Colonic mucosa (tissue), 4 donors: ENCODE data around the gene ZNF277. TPM values are rescaled to one million over a fixed set of nuclear protein-coding genes. Genes with fewer than 3 reads are reported as not detected.

Experiments used
- DNase-seq: peaks from one replicate; pipeline ENCODE4 v3.0.0-alpha.2; 2020
- H3K27ac ChIP-seq: fragments of 200-600 bp; one replicate; pipeline ENCODE4 v1.8.0; 2021
- H3K27me3 ChIP-seq: fragments of 200-600 bp; one replicate; pipeline ENCODE4 v1.8.0; 2021
- H3K36me3 ChIP-seq: fragments of 200-600 bp; one replicate; pipeline ENCODE4 v1.8.0; 2021
- H3K4me1 ChIP-seq: fragments of 200-600 bp; one replicate; pipeline ENCODE4 v1.8.0; 2021; ENCODE audit warnings: mild to moderate bottlenecking
- H3K4me3 ChIP-seq: fragments of 200-600 bp; one replicate; pipeline ENCODE4 v1.8.0; 2021
- H3K9ac ChIP-seq, 2 donors: one replicate each; pipeline ENCODE4 v1.7.0; 2013; ENCODE audit warnings: control low read depth in 2 of 2, low read depth in 2 of 2, low read length in 2 of 2
- H3K9me3 ChIP-seq: fragments of 200-600 bp; one replicate; pipeline ENCODE4 v1.8.0; 2021
- intact Hi-C: fragments of 100-400 bp; cut with DNase I; formaldehyde crosslinking; loops from one replicate; pipeline ENCODE4 v1.14.1; 2022
- total RNA-seq, 2 donors: library from RNA; stranded (reverse); fragmentation: NEBNext Ultra II Directional in 1 of 2; extraction: Animal tissue kit (Norgen Biotek cat#: 25700) in 1 of 2; gene quantifications; one replicate each; pipeline ENCODE4 v1.2.1, GENCODE V29; 2021
- TF ChIP-seq, protein P1 (sequence below): fragments of 200-600 bp; IDR thresholded peaks from one replicate; pipeline ENCODE4 v1.8.0; 2022; ENCODE audit warnings: antibody characterized with exemption, mild to moderate bottlenecking
- donor health status: healthy.
- donor health status: DM: no; HTN: no; CAD: no.
- donor health status: DM: no; HTN: no; CAD: no.

The ZNF277 gene, protein sequence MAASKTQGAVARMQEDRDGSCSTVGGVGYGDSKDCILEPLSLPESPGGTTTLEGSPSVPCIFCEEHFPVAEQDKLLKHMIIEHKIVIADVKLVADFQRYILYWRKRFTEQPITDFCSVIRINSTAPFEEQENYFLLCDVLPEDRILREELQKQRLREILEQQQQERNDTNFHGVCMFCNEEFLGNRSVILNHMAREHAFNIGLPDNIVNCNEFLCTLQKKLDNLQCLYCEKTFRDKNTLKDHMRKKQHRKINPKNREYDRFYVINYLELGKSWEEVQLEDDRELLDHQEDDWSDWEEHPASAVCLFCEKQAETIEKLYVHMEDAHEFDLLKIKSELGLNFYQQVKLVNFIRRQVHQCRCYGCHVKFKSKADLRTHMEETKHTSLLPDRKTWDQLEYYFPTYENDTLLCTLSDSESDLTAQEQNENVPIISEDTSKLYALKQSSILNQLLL
- 10 to 100 TPM; 14.1 to 27.4 TPM for total RNA-seq

DNA sequence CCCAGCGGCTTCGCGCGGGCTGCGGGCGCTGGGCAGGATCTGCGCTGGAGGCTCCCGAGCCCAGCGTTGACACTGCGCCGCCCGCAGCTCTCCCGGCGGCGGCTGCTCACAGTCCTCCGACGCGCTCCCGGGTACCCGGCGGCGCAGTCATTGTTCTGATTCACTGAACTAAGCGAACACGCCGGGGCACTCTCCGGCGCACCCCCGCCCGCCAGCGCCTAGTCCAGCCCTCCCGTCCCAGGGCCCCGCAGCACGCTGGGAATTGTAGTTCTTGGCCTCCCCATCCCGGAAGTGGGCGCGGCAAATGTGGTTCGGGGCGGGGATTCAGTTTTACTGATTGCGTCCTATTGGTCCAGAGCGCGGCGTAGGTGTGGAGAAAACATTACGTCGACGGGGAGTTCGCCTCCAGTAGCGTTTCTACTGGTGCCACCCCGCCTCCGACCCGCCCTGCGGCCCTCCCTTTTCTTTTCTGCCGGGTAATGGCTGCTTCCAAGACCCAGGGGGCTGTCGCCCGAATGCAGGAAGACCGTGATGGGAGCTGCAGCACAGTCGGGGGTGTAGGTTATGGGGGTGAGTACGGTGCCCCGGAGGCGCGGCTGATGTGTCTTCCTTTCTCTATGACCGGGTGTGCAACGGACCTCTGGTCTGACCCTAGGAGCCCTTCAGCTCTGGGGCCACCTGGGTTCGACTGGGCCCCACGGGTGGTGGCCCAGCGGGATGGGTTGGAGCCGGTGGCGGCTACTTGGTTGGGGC, at the start of gene ZNF277, which contains the start of gene DOCK4:
ZNF277 (plus strand) TSS at position 458 of the 753 bp plus-strand sequence; CDS start at position 480, 22 bp downstream.
DOCK4 (minus strand) TSS at position 162 of the 753 bp plus-strand sequence. CDS start 261 bp downstream, outside the sequence.
- Histone ChIP-seq H3K9me3 (no peaks in the 10 kb centered on the region), H3K36me3 (no peaks in the 10 kb centered on the region), H3K27me3 (no peaks in the 10 kb centered on the region), H3K27ac (peak within 1 kb of the TSS; percentile 88), H3K4me1 (peaks cover 7% of the 10 kb centered on the region), H3K4me3 (peak within 1 kb of the TSS; percentile 91), H3K9ac (peak within 1 kb of the TSS; percentile 89 to 94)
- TF ChIP-seq, protein P1, sequence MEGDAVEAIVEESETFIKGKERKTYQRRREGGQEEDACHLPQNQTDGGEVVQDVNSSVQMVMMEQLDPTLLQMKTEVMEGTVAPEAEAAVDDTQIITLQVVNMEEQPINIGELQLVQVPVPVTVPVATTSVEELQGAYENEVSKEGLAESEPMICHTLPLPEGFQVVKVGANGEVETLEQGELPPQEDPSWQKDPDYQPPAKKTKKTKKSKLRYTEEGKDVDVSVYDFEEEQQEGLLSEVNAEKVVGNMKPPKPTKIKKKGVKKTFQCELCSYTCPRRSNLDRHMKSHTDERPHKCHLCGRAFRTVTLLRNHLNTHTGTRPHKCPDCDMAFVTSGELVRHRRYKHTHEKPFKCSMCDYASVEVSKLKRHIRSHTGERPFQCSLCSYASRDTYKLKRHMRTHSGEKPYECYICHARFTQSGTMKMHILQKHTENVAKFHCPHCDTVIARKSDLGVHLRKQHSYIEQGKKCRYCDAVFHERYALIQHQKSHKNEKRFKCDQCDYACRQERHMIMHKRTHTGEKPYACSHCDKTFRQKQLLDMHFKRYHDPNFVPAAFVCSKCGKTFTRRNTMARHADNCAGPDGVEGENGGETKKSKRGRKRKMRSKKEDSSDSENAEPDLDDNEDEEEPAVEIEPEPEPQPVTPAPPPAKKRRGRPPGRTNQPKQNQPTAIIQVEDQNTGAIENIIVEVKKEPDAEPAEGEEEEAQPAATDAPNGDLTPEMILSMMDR: no peak
- DNase-seq: peak; percentile 100
- intact Hi-C loops: no loop called here

DNA sequence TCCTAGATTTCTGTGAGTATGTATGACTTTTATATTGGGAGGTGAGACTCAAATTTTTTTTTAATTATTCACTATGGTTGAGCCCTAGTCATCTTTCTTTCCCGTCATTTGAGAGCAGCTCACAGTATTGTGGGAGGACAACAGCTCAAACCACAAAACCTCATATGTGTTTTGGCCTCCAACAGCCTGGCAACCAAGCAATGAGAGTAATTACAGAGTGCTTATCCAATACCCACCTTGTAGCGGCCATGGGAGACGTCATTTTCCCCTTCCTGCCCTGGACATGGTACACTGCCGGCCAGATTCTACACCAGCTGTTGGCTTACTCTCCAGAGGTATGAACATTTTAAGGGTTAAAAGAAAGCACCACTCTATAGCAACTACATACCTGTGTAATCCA, 49.4 kb upstream of the ZNF277 start:
- no peak overlapping the region for H3K27ac ChIP-seq
- H3K9ac ChIP-seq: no peak overlapping the region
- no peaks in the 10 kb centered on the region for H3K27me3 ChIP-seq
- TF ChIP-seq, protein P1: no peak
- no peaks in the 10 kb centered on the region for H3K9me3 ChIP-seq
- H3K36me3 ChIP-seq: no peaks in the 10 kb centered on the region
- H3K4me1 ChIP-seq: no peaks in the 10 kb centered on the region
- no peak for DNase-seq
- intact Hi-C loops: no loop called here
- H3K4me3 ChIP-seq: no peak overlapping the region

DNA sequence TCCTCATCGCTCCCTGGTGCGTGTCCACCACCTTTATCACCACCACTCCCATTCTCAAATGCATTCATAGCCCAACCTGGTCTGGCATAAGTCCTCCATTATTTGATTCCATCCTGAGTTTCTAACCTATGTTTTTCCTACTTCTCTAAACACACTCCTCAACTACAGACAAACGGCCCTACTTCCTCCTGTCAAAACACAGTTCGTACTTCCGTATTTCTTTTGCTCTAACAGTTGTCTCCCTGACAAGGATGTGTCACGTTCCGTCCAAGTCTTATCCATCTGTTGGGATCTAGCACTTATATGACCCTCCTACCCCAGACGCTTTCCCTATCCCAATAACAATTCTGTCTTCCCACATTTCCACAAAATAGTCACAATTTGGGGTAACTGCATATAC, 47.1 kb upstream of the ZNF277 start:
- Histone ChIP-seq H3K4me3 (no peak overlapping the region), H3K27ac (no peak overlapping the region), H3K9ac (no peak overlapping the region), H3K9me3 (no peaks in the 10 kb centered on the region), H3K4me1 (no peaks in the 10 kb centered on the region), H3K27me3 (no peaks in the 10 kb centered on the region), H3K36me3 (no peaks in the 10 kb centered on the region)
- TF ChIP-seq, protein P1: no peak
- DNase-seq: no peak
- intact Hi-C loops: no loop called here

DNA sequence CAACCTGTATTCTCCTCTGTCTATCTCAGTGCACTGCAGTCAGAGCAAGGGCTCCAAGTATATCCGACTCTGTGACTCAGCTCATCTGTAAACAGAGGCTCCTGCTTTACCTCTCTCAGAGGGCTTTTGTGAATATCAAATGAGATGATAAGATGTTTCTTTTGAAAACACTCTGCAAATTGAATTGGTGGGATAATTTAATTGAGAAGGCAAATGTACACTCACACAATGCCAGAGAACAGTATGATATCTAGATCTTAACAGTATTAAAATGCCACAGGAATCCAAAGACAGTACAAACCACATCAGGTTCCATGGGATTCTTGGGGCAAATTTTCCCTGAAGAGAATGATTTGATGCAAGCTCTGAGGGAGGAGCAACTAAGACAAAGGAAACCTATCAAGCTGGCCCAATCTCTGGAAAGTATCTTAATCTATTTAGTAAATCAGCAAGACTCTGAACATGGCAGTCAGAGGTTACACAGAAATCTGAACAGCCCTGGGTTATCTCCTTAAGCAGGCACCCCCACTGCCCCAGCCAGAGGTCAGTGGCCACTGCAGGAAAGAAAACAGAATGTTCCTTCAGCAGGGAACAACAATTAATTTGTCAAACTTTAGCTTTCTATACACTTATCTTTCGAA, 46.2 kb upstream of the ZNF277 start:
- no peak overlapping the region for H3K27ac ChIP-seq
- intact Hi-C loops: no loop called here
- H3K4me1 ChIP-seq: no peaks in the 10 kb centered on the region

DNA sequence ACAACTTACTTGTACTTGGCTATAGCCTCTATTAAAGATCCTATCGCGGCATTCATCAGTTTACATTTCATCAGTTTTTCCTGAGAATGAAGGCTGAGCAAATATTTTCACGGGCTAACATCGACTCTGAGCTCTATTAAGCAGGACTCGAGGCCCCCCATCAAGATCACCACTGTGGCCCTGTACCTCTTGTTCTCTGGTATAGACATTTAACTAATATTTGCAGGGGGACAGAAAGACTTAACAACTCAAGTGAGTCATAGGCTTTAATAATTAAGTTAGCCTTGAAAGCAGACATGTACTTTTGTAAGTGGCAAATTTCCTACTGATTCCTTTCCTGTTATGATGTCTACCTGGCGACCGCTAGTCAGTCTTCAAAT, 45.7 kb upstream of the ZNF277 start:
- Histone ChIP-seq H3K9ac (no peak overlapping the region), H3K4me1 (no peaks in the 10 kb centered on the region), H3K4me3 (no peak overlapping the region), H3K27me3 (no peaks in the 10 kb centered on the region), H3K27ac (no peak overlapping the region), H3K36me3 (no peaks in the 10 kb centered on the region), H3K9me3 (no peaks in the 10 kb centered on the region)
- no peak for DNase-seq
- intact Hi-C loops: no loop called here
- TF ChIP-seq, protein P1: no peak

More for the DNA sequence above, 46.2 kb upstream of the ZNF277 start:
- Histone ChIP-seq H3K36me3 (no peaks in the 10 kb centered on the region), H3K27me3 (no peaks in the 10 kb centered on the region), H3K9ac (no peak overlapping the region), H3K9me3 (no peaks in the 10 kb centered on the region), H3K4me3 (no peak overlapping the region)
- TF ChIP-seq, protein P1: no peak
- no peak for DNase-seq
